GM12872 (cell line): Measurements from ENCODE around the gene OGFR.

ENCODE experiments used
- TF ChIP-seq, protein P1 (sequence below): IDR thresholded peaks from 3 replicates; pipeline ENCODE4 v1.5.1; 2011; ENCODE audit warnings: low read depth, mild to moderate bottlenecking, low read length, moderate library complexity; ENCODE audit not compliant: insufficient read depth

Gene OGFR

DNA sequence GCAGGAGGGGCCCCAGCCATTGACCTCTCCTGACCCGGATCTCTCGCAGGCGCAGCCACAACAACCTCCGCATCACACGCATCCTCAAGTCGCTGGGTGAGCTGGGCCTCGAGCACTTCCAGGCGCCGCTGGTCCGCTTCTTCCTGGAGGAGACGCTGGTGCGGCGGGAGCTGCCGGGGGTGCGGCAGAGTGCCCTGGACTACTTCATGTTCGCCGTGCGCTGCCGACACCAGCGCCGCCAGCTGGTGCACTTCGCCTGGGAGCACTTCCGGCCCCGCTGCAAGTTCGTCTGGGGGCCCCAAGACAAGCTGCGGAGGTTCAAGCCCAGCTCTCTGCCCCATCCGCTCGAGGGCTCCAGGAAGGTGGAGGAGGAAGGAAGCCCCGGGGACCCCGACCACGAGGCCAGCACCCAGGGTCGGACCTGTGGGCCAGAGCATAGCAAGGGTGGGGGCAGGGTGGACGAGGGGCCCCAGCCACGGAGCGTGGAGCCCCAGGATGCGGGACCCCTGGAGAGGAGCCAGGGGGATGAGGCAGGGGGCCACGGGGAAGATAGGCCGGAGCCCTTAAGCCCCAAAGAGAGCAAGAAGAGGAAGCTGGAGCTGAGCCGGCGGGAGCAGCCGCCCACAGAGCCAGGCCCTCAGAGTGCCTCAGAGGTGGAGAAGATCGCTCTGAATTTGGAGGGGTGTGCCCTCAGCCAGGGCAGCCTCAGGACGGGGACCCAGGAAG, 7.7 kb downstream of the OGFR start:
- TF ChIP-seq, protein P1, sequence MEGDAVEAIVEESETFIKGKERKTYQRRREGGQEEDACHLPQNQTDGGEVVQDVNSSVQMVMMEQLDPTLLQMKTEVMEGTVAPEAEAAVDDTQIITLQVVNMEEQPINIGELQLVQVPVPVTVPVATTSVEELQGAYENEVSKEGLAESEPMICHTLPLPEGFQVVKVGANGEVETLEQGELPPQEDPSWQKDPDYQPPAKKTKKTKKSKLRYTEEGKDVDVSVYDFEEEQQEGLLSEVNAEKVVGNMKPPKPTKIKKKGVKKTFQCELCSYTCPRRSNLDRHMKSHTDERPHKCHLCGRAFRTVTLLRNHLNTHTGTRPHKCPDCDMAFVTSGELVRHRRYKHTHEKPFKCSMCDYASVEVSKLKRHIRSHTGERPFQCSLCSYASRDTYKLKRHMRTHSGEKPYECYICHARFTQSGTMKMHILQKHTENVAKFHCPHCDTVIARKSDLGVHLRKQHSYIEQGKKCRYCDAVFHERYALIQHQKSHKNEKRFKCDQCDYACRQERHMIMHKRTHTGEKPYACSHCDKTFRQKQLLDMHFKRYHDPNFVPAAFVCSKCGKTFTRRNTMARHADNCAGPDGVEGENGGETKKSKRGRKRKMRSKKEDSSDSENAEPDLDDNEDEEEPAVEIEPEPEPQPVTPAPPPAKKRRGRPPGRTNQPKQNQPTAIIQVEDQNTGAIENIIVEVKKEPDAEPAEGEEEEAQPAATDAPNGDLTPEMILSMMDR, result no peak

DNA sequence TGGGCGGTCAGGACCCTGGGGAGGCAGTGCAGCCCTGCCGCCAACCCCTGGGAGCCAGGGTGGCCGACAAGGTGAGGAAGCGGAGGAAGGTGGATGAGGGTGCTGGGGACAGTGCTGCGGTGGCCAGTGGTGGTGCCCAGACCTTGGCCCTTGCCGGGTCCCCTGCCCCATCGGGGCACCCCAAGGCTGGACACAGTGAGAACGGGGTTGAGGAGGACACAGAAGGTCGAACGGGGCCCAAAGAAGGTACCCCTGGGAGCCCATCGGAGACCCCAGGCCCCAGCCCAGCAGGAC, 8.2 kb downstream of the OGFR start:
- TF ChIP-seq, protein P1, result no peak

GRCh38 chr20:62813588-62813987, 9.0 kb downstream of the OGFR start:
- TF ChIP-seq, protein P1, result no peak

DNA sequence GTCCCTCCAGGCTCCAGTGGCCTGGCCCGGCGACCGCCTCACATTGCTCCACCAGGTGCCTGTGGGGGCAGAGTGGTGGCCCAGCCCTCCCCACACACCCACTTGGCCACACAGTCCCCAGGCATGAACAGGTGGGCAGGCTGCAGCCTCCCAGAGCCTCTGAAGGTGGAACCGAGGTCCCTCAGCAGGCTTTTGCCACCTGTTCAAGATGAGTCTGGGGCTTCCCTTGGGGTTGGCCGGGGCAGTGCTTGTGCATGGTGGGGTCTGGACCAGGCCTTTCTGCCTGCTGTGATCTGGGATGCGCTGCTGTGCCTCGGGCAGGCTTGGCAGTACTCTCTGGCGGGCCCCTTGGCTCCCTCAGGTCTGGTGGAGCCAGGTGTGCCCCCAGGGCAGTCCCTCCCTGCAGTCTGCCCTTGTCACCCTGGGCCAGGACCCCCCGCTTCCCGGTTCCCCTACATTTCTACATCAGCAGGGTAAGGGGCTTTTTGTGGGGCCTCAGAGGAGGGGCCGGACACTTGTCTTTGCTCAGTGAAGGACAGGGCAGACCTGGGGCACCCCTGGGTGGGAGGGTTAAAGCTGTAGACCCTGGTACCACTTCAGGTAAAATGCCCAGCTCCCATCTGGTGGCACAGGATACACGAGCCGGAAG, 9.5 kb downstream of the OGFR start:
- TF ChIP-seq, protein P1, result no peak

DNA sequence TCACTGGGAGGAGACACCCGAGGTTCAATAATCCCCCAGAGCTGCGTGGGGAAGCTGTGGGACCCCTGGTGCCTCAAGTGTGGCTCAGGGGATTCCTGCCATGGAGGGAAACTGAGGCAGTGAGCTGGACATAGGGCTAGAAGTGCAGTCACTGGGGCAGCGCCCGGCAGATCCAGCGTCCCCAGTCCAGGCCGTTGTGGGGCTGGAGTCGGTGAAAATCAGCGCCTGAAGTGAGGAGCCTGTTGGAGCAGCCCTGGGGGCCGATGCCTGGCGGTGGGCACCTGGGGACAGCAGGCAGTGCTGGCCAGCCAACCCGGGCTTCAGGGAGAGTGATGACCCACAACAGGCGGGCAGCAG, 10.1 kb downstream of the OGFR start:
- TF ChIP-seq, protein P1, result no peak

DNA sequence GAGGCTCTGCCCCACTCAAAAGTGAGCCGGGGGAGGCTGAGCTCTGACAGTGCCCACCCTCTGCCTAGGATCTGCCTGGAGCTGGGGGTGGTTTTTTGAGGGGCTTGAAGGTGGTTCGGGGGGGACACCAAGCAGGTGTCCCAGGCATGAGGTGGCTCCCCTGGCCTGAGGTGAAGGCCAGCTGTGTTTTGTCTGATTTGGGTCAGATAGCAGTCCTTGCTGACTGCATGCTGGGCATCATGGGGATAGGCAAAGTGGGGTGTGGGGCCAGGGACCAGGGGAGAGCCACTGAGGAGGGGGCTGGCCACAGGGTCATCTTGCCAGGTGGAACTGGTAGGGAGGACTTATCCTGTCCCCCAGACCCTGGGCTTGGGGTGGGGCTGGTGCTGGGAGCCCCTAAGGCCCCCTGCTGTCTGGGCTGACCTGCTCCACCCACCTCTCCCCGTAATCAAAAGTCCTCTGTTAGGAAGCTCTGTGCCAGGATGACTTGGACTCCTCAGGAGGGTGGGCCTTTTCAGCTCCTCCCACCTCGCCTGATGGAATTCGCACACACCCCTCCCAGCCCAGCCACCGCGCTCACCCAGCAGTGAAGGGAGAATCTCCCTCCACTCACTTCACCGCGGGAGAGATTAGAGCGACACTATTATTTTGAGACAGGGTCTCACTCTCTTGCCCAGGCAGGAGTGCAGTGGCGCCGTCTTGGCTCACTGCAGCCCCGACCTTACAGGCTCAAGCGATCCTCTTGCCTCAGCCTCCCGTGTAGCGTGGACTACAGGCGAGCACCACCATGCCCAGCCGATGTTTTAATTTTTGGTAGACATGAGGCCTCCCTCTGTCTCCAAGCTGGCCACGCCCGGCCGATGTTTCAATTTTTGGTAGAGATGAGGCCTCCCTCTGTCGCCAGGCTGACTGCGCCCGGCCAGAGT, 10.7 kb downstream of the OGFR start:
- TF ChIP-seq, protein P1, result no peak
